Measurements from ENCODE around the gene GPR101.
"Not testable (repeated sequence)": the region's sequence is repeated elsewhere in the genome, so short reads cannot be mapped to it uniquely, and the experiment has no call there.

Gene GPR101

GRCh38 chrX:137025930-137026329 is 7.9 kb downstream of the GPR101 start:
- no peak for DNase-seq (ENCODE audit: low read depth)

GRCh38 chrX:137000236-137000635 is 33.6 kb downstream of the GPR101 start:
- not testable (repeated sequence) for DNase-seq (ENCODE audit: low read depth)

DNA sequence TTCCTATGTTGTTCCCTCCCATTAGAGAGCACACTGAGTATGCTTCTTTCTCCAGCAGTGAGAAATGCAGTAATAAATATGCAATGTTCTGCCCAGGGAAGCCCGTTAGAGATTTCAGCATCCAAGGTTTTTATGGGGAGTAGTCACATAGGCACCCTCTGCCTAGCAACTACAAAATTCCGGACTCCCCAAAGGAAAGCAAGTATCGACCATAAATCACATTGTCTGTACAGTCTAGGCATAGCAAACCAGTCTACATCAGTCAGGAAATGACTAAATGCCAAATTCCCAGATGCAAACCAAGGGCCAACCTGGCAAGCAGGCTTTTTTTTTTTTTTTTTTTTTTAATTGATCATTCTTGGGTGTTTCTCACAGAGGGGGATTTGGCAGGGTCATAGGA is 34.8 kb downstream of the GPR101 start:
- no peak for DNase-seq (ENCODE audit: low read depth)

Measured in activated T-helper 1 cell treated with Interleukin-2 at 50 U/mL for 16 hours (primary cell).